ENCODE measurements around the gene SCUBE3.

DNA sequence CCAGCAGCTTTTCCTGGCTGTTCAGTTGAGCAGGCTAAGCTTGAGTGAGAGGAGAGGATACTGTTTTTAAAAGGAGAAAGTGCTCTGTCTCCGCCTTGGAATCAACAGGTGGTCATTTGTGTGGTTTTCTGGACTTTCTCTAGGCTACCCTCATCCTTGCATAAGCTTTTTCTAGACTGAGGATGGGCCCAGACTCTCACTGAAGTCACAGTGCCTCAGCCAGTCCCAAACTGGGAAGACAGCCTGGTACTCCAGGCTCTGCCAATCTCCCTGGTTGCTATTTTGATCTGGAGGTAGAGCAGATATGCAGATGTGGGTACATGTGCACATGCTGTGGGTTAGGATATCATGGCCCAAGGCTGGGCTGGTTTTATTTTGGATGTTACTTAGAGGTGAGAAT, 7.0 kb downstream of the SCUBE3 start:
- TF ChIP-seq SOX13 (IDR thresholded peaks at IDR 0.05), result no peak
- TF ChIP-seq SOX13 (CRISPR knock-in tag; conservative IDR thresholded peaks at IDR 0.05 in 1 of 2, IDR thresholded peaks at IDR 0.05 in 1 of 2), result no peak
- no peak for TF ChIP-seq NFE2L2 (IDR thresholded peaks at IDR 0.05; ENCODE audit: low read length)
- TF ChIP-seq ZNF629 (CRISPR knock-in tag; conservative IDR thresholded peaks at IDR 0.05), result no peak
- TF ChIP-seq, protein P1, sequence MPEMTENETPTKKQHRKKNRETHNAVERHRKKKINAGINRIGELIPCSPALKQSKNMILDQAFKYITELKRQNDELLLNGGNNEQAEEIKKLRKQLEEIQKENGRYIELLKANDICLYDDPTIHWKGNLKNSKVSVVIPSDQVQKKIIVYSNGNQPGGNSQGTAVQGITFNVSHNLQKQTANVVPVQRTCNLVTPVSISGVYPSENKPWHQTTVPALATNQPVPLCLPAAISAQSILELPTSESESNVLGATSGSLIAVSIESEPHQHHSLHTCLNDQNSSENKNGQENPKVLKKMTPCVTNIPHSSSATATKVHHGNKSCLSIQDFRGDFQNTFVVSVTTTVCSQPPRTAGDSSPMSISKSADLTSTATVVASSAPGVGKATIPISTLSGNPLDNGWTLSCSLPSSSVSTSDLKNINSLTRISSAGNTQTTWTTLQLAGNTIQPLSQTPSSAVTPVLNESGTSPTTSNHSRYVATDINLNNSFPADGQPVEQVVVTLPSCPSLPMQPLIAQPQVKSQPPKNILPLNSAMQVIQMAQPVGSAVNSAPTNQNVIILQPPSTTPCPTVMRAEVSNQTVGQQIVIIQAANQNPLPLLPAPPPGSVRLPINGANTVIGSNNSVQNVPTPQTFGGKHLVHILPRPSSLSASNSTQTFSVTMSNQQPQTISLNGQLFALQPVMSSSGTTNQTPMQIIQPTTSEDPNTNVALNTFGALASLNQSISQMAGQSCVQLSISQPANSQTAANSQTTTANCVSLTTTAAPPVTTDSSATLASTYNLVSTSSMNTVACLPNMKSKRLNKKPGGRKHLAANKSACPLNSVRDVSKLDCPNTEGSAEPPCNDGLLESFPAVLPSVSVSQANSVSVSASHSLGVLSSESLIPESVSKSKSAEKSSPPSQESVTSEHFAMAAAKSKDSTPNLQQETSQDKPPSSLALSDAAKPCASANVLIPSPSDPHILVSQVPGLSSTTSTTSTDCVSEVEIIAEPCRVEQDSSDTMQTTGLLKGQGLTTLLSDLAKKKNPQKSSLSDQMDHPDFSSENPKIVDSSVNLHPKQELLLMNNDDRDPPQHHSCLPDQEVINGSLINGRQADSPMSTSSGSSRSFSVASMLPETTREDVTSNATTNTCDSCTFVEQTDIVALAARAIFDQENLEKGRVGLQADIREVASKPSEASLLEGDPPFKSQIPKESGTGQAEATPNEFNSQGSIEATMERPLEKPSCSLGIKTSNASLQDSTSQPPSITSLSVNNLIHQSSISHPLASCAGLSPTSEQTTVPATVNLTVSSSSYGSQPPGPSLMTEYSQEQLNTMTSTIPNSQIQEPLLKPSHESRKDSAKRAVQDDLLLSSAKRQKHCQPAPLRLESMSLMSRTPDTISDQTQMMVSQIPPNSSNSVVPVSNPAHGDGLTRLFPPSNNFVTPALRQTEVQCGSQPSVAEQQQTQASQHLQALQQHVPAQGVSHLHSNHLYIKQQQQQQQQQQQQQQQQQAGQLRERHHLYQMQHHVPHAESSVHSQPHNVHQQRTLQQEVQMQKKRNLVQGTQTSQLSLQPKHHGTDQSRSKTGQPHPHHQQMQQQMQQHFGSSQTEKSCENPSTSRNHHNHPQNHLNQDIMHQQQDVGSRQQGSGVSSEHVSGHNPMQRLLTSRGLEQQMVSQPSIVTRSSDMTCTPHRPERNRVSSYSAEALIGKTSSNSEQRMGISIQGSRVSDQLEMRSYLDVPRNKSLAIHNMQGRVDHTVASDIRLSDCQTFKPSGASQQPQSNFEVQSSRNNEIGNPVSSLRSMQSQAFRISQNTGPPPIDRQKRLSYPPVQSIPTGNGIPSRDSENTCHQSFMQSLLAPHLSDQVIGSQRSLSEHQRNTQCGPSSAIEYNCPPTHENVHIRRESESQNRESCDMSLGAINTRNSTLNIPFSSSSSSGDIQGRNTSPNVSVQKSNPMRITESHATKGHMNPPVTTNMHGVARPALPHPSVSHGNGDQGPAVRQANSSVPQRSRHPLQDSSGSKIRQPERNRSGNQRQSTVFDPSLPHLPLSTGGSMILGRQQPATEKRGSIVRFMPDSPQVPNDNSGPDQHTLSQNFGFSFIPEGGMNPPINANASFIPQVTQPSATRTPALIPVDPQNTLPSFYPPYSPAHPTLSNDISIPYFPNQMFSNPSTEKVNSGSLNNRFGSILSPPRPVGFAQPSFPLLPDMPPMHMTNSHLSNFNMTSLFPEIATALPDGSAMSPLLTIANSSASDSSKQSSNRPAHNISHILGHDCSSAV (CRISPR knock-in tag; IDR thresholded peaks at IDR 0.05; ENCODE audit: borderline replicate concordance), result no peak
- no peak for TF ChIP-seq GZF1 (CRISPR knock-in tag; IDR thresholded peaks at IDR 0.05)
- TF ChIP-seq SUZ12 (IDR thresholded peaks at IDR 0.05; ENCODE audit: low read depth, low read length), result no peak
- no peak for TF ChIP-seq CEBPB (IDR thresholded peaks at IDR 0.05; ENCODE audit: borderline replicate concordance, low read depth, low read length)
- TF ChIP-seq ZIK1 (CRISPR knock-in tag; IDR thresholded peaks at IDR 0.05; ENCODE audit: borderline replicate concordance, low read depth), result no peak
